Keratinocyte (primary cell): ENCODE measurements around the gene SLC39A9. TPM values are rescaled to one million over a fixed set of nuclear protein-coding genes. Genes with fewer than 3 reads are reported as not detected.

Experiments
- DNase-seq: peaks from one replicate; pipeline ENCODE4 v3.0.0-alpha.2; 2011; ENCODE audit warnings: low read depth, missing footprints, low spot score
- FAIRE-seq: peaks from 2 replicates; lab custom pipeline; 2011; peaks lifted over from hg19 to GRCh38; lab: Jason Lieb, UNC
- H2AFZ ChIP-seq: 2 replicates; pipeline ENCODE4 v1.6.0; 2012; ENCODE audit warnings: low read length, control low read depth, inconsistent platforms; ENCODE audit not compliant: control insufficient read depth
- H3K27ac ChIP-seq: 2 replicates; pipeline ENCODE4 v1.5.1; 2011; ENCODE audit warnings: low read length; ENCODE audit not compliant: control insufficient read depth, insufficient read depth
- H3K27me3 ChIP-seq: 3 replicates; pipeline ENCODE4 v1.6.0; 2011; ENCODE audit warnings: low read length; ENCODE audit not compliant: control insufficient read depth, insufficient read depth; ENCODE audit errors: extremely low read depth
- H3K36me3 ChIP-seq, 2 experiments: 2 replicates in 1 of 2; 3 replicates in 1 of 2; pipeline ENCODE4 v1.5.1; 2011; ENCODE audit warnings: low read length in 2 of 2, mild to moderate bottlenecking in 1 of 2; ENCODE audit not compliant: control insufficient read depth in 2 of 2, insufficient read depth in 2 of 2; ENCODE audit errors: extremely low read depth in 1 of 2
- H3K4me1 ChIP-seq: 3 replicates; pipeline ENCODE4 v1.5.1; 2011; ENCODE audit warnings: low read length; ENCODE audit not compliant: control insufficient read depth, insufficient read depth; ENCODE audit errors: extremely low read depth
- H3K4me2 ChIP-seq: 3 replicates; pipeline ENCODE4 v1.6.0; 2011; ENCODE audit warnings: low read depth, low read length; ENCODE audit not compliant: control insufficient read depth, insufficient read depth; ENCODE audit errors: extremely low read depth
- H3K4me3 ChIP-seq, 3 experiments: fragments of 200-600 bp in 1 of 3; sonication (generic) in 1 of 3; 2 replicates in 2 of 3; 3 replicates in 1 of 3; pipeline ENCODE4 v1.5.1; 2011 to 2016; ENCODE audit warnings: low read length in 3 of 3, mild to moderate bottlenecking in 3 of 3, control low read depth in 2 of 3, inconsistent platforms in 1 of 3, low read depth in 1 of 3, mixed read lengths in 1 of 3, mixed run types in 1 of 3, moderate library complexity in 1 of 3; ENCODE audit not compliant: control insufficient read depth in 2 of 3, insufficient read depth in 2 of 3; ENCODE audit errors: extremely low read depth in 1 of 3
- H3K79me2 ChIP-seq: 2 replicates; pipeline ENCODE4 v1.6.0; 2012; ENCODE audit warnings: low read length; ENCODE audit not compliant: control insufficient read depth, insufficient read depth
- H3K9ac ChIP-seq: 3 replicates; pipeline ENCODE4 v1.6.0; 2011; ENCODE audit warnings: low read length; ENCODE audit not compliant: control insufficient read depth, insufficient read depth; ENCODE audit errors: extremely low read depth
- H3K9me1 ChIP-seq: 3 replicates; pipeline ENCODE4 v1.6.0; 2011; ENCODE audit warnings: low read length; ENCODE audit not compliant: control insufficient read depth, insufficient read depth; ENCODE audit errors: extremely low read depth
- H3K9me3 ChIP-seq: 2 replicates; pipeline ENCODE4 v1.5.1; 2012; ENCODE audit warnings: low read depth, low read length; ENCODE audit not compliant: control insufficient read depth
- H4K20me1 ChIP-seq: 3 replicates; pipeline ENCODE4 v1.6.0; 2011; ENCODE audit warnings: low read length; ENCODE audit not compliant: control insufficient read depth, insufficient read depth; ENCODE audit errors: extremely low read depth
- EZH2 ChIP-seq: IDR thresholded peaks from one replicate; pipeline ENCODE4 v1.6.1; 2012; ENCODE audit warnings: inconsistent platforms, mild to moderate bottlenecking, low read length, moderate library complexity
- dilution Hi-C: fragments of 300-500 bp; cut with MboI; formaldehyde crosslinking; loops from one replicate; pipeline ENCODE4 v1.7.0; 2020; ENCODE audit warnings: low sequenced_read_pairs; ENCODE audit not compliant: extremely low pct_ligation_motif_present
- polyA plus RNA-seq, 5 experiments: library from polyadenylated mRNA; depleted of rRNA in 3 of 5; stranded (reverse) in 3 of 5; stranded (forward) in 1 of 5; unstranded in 1 of 5; fragments of >200 nt; gene quantifications; 1 replicate in 1 of 5; 2 replicates in 3 of 5; 3 replicates in 1 of 5; pipeline versions ENCODE4 v1.2.1 to v1.2.3, GENCODE V29; 2011 to 2012; ENCODE audit warnings: missing spikeins in 2 of 5, low read depth in 1 of 5, low replicate concordance in 1 of 5
- TF ChIP-seq, protein P1 (sequence below), 3 experiments: IDR thresholded peaks in 1 of 3; conservative IDR thresholded peaks in 1 of 3; optimal IDR thresholded peaks in 1 of 3; 2 replicates in 2 of 3; 3 replicates in 1 of 3; pipeline versions ENCODE3 to v1.5.1; 2011; ENCODE audit warnings: low read length in 3 of 3, mild to moderate bottlenecking in 3 of 3, moderate library complexity in 2 of 3, control low read depth in 1 of 3, inconsistent platforms in 1 of 3; ENCODE audit not compliant: insufficient read depth in 2 of 3; ENCODE audit errors: extremely low read depth in 1 of 3

Gene SLC39A9
- polyA plus RNA-seq, 1 donor (not counting 4 experiments of a cell fraction or from before 2014, with no cell fraction given): 58.8 TPM

DNA sequence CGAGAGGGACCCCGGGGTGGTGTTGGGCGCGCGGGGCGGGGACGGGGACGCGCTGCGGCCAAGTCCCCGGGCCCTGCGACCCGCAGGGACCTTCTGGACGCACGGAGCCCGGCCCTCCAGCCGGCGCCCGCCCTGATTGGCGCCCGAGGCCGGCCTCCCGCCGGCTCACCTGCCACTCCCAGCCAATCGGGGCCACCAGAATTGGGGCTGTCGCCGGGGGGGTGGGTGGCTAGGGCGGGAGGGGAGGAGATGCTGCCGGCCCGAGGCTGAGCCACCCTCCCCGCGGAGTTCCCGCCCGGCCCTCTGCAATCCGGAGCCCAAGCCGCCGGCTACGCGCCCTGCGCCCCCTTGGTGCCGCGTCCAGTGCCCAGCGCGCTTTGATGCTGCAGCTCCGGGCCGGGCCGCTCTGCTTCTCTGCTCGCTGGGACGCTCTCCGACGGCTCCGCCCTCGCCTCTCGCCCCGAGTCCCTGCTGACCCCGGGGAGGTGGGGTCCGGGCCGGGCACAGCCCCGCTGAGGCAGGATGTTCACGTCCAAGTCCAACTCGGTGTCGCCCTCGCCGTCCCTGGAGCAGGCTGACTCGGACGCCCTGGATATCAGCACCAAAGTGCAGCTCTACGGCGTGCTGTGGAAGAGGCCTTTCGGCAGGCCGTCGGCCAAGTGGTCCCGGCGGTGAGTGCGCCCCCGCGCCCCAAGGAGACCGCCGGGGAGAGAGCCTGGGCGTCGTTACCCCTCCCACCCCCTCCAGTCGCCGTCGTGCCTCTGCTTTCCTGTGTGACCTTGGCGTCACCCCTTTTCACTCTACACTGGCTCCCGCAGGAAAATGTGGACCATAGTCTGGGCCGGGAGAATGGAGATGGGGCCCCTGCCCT, 86.2 kb downstream of the SLC39A9 start, which contains the start of gene PLEKHD1:
Gene PLEKHD1 (plus strand): TSS at position 285 of the 871 bp plus-strand sequence. CDS start 238 bp downstream, at position 523.
- Histone ChIP-seq H3K9me1 (no peaks in the 10 kb centered on the region), H4K20me1 (peaks cover 2% of the 10 kb centered on the region), H3K79me2 (no peaks in the 10 kb centered on the region), H3K9ac (no peak within 1 kb of the TSS), H3K4me2 (peak within 1 kb of the TSS; percentile 56), H3K27me3 (peaks cover 71% of the 10 kb centered on the region), H2AFZ (no peak within 1 kb of the TSS), H3K9me3 (no peaks in the 10 kb centered on the region), H3K27ac (no peak within 1 kb of the TSS), H3K36me3 (no peaks in the 10 kb centered on the region), H3K4me3 (peak within 1 kb of the TSS in 1 of 3 experiments; percentile 42), H3K4me1 (no peaks in the 10 kb centered on the region)
- FAIRE-seq (no peak), DNase-seq (no peak)
- dilution Hi-C loops: no loop called here
- TF ChIP-seq, protein P1, sequence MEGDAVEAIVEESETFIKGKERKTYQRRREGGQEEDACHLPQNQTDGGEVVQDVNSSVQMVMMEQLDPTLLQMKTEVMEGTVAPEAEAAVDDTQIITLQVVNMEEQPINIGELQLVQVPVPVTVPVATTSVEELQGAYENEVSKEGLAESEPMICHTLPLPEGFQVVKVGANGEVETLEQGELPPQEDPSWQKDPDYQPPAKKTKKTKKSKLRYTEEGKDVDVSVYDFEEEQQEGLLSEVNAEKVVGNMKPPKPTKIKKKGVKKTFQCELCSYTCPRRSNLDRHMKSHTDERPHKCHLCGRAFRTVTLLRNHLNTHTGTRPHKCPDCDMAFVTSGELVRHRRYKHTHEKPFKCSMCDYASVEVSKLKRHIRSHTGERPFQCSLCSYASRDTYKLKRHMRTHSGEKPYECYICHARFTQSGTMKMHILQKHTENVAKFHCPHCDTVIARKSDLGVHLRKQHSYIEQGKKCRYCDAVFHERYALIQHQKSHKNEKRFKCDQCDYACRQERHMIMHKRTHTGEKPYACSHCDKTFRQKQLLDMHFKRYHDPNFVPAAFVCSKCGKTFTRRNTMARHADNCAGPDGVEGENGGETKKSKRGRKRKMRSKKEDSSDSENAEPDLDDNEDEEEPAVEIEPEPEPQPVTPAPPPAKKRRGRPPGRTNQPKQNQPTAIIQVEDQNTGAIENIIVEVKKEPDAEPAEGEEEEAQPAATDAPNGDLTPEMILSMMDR (optimal IDR thresholded peaks at IDR 0.05 in 1 of 3, IDR thresholded peaks at IDR 0.05 in 1 of 3, conservative IDR thresholded peaks at IDR 0.05 in 1 of 3; ENCODE audit: extremely low read depth in 1 of 3, insufficient read depth in 2 of 3, low read length in 3 of 3): no peak
- TF ChIP-seq EZH2: peak; percentile 55

DNA sequence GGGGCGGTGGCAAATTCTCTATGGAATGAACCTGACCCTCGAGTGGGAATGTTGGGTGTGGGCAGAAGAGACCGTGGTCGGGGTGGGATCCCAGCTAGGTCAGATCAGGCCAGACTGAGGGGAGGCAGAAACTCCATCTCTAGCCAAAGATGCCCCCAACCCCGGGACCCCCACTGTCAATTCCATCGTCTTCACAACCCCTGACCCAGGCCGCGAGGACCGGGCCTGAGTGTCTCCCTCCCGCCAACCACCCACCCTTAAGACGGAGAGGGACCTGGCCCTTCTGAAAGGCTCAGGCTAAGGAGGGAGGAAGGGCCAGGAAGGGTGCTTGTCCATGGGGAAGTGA, 86.8 kb downstream of the SLC39A9 start:
- Histone ChIP-seq H3K4me2 (no peak overlapping the region), H3K9me1 (no peaks in the 10 kb centered on the region), H3K9ac (no peak overlapping the region), H3K27ac (no peak overlapping the region), H3K36me3 (no peaks in the 10 kb centered on the region), H3K27me3 (peaks cover 71% of the 10 kb centered on the region), H4K20me1 (peaks cover 2% of the 10 kb centered on the region), H3K79me2 (no peaks in the 10 kb centered on the region), H3K9me3 (no peaks in the 10 kb centered on the region), H3K4me1 (no peaks in the 10 kb centered on the region), H3K4me3 (no peak overlapping the region), H2AFZ (no peak overlapping the region)
- dilution Hi-C loops: no loop called here
- TF ChIP-seq, protein P1 (optimal IDR thresholded peaks at IDR 0.05 in 1 of 3, IDR thresholded peaks at IDR 0.05 in 1 of 3, conservative IDR thresholded peaks at IDR 0.05 in 1 of 3; ENCODE audit: extremely low read depth in 1 of 3, insufficient read depth in 2 of 3, low read length in 3 of 3): no peak
- no peak for TF ChIP-seq EZH2
- no peak for DNase-seq
- no peak for FAIRE-seq
